ENCODE results near the gene OR51T1.

DNA sequence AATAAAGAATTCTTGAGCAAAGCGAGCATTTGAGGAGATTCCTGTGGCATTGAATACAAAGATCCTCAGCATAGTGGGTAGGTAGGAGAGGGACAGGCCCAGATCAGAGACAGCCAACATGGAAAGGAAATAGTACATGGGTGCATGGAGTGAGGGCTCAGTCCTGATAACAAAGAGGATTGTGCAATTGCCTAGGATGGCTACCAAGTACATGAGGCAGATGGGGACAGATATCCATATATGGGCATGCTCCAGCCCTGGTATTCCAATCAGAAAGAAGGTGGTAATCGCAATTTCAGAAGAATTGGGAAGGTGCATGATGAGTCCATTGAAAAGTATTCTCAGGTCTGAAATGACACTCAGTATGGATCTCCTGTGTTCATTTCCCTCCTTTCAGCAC, 8.6 kb downstream of the OR51T1 start:
- no peak for TF ChIP-seq REST (IDR thresholded peaks at IDR 0.05; ENCODE audit: insufficient replicate concordance, low read depth)
- TF ChIP-seq, protein P1, sequence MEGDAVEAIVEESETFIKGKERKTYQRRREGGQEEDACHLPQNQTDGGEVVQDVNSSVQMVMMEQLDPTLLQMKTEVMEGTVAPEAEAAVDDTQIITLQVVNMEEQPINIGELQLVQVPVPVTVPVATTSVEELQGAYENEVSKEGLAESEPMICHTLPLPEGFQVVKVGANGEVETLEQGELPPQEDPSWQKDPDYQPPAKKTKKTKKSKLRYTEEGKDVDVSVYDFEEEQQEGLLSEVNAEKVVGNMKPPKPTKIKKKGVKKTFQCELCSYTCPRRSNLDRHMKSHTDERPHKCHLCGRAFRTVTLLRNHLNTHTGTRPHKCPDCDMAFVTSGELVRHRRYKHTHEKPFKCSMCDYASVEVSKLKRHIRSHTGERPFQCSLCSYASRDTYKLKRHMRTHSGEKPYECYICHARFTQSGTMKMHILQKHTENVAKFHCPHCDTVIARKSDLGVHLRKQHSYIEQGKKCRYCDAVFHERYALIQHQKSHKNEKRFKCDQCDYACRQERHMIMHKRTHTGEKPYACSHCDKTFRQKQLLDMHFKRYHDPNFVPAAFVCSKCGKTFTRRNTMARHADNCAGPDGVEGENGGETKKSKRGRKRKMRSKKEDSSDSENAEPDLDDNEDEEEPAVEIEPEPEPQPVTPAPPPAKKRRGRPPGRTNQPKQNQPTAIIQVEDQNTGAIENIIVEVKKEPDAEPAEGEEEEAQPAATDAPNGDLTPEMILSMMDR (IDR thresholded peaks at IDR 0.05; ENCODE audit: insufficient read depth, low read length): no peak
